Activated naive CD8-positive, alpha-beta T cell treated with anti-CD3 and anti-CD28 coated beads for 36 hours (primary cell): ENCODE results near the gene MSL2. TPM values are rescaled to one million over a fixed set of nuclear protein-coding genes. Genes with fewer than 3 reads are reported as not detected.
"Not testable (repeated sequence)": the region's sequence is repeated elsewhere in the genome, so short reads cannot be mapped to it uniquely, and the experiment has no call there.

Source experiments
- DNase-seq: peaks from one replicate; pipeline ENCODE4 v3.0.0; 2021
- H3K27ac Mint-ChIP-seq: one replicate; pipeline ENCODE4 v1.8.0; 2022; ENCODE audit warnings: mild to moderate bottlenecking, moderate library complexity, mixed read lengths
- H3K27me3 Mint-ChIP-seq: one replicate; pipeline ENCODE4 v1.8.0; 2022; ENCODE audit warnings: mild to moderate bottlenecking, mixed read lengths
- H3K36me3 Mint-ChIP-seq: one replicate; pipeline ENCODE4 v1.8.0; 2021; ENCODE audit warnings: mild to moderate bottlenecking, mixed read lengths
- H3K4me1 Mint-ChIP-seq: one replicate; pipeline ENCODE4 v1.8.0; 2021; ENCODE audit warnings: mixed read lengths
- H3K4me3 Mint-ChIP-seq: one replicate; pipeline ENCODE4 v1.8.0; 2022; ENCODE audit warnings: mild to moderate bottlenecking, moderate library complexity, mixed read lengths
- H3K9me3 Mint-ChIP-seq: one replicate; pipeline ENCODE4 v1.8.0; 2022; ENCODE audit warnings: mixed read lengths
- total RNA-seq, 2 experiments: library from RNA; stranded (reverse); gene quantifications; one replicate each; pipeline ENCODE4 v1.2.3, GENCODE V29; 2021

MSL2 gene
- total RNA-seq, 2 experiments from 2014 or later, result 44.0 to 44.1 TPM

- H3K9me3 Mint-ChIP-seq, result no peaks in the 10 kb centered on the region
- DNase-seq, result no peak
- peaks cover 4% of the 10 kb centered on the region for H3K36me3 Mint-ChIP-seq
- H3K27ac Mint-ChIP-seq, result peak overlapping the region; percentile 18
- no peaks in the 10 kb centered on the region for H3K27me3 Mint-ChIP-seq
- no peak overlapping the region for H3K4me3 Mint-ChIP-seq
- peaks cover 22% of the 10 kb centered on the region for H3K4me1 Mint-ChIP-seq
Observed at GRCh38 chr3:136173939-136174490, 22.1 kb downstream of the MSL2 start.

- peaks cover 16% of the 10 kb centered on the region for H3K36me3 Mint-ChIP-seq
- H3K27ac Mint-ChIP-seq, result peak overlapping the region; percentile 84
- peaks cover 2% of the 10 kb centered on the region for H3K9me3 Mint-ChIP-seq
- peaks cover 36% of the 10 kb centered on the region for H3K4me1 Mint-ChIP-seq
- H3K27me3 Mint-ChIP-seq, result no peaks in the 10 kb centered on the region
- no peak for DNase-seq
- no peak overlapping the region for H3K4me3 Mint-ChIP-seq
Observed at GRCh38 chr3:136171097-136171542, 25.0 kb downstream of the MSL2 start.

- peaks cover 21% of the 10 kb centered on the region for H3K36me3 Mint-ChIP-seq
- DNase-seq, H3K27ac Mint-ChIP-seq, H3K27me3 Mint-ChIP-seq, H3K9me3 Mint-ChIP-seq, H3K4me3 Mint-ChIP-seq: not testable (repeated sequence)
- H3K4me1 Mint-ChIP-seq, result peaks cover 47% of the 10 kb centered on the region
Observed at GRCh38 chr3:136168236-136168635, 27.9 kb downstream of the MSL2 start.

DNA sequence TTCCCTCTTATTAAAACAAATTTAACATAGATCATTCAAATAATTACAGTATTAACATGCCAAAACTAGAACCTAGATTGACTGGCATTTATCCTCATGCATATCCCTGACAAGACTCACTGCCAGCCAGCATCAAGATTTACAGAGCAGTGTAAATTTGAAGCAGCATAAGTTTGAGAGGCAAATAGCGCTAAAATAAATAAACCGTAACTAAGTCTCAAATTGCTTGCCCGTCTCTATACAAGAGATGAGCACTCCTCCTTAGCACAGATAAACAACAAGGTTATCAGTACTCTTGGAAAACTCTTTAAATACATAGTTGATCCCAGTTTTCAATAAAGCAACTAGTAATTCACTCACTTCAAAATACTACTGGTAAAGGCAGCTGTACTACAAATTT, 29.6 kb downstream of the MSL2 start:
- Mint-ChIP-seq H3K4me3 (no peak overlapping the region), H3K9me3 (peaks cover 5% of the 10 kb centered on the region), H3K4me1 (peaks cover 54% of the 10 kb centered on the region), H3K27me3 (no peaks in the 10 kb centered on the region), H3K36me3 (peaks cover 28% of the 10 kb centered on the region), H3K27ac (no peak overlapping the region)
- DNase-seq, result no peak

DNA sequence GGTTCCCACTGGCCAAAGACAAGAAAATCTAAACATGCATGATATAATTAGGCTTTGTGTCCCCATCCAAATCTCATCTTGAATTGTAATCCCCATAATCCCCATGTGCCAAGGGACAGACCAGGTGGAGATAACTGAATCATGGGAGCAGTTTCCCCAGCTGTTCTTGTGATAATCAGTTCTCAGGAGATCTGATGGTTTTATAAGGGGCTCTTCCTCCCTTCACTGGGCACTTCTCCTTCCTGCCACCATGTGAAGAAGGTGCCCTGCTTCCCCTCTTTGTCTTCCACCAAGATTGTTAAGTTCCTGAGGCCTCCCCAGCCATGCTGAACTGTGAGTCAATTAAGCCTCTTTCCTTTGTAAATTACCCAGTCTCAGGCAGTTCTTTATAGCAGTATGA, 32.5 kb downstream of the MSL2 start:
- not testable (repeated sequence) for DNase-seq, H3K27me3 Mint-ChIP-seq, H3K4me3 Mint-ChIP-seq, H3K9me3 Mint-ChIP-seq
- Mint-ChIP-seq H3K4me1 (peaks cover 58% of the 10 kb centered on the region), H3K27ac (peak overlapping the region; percentile 80), H3K36me3 (peaks cover 39% of the 10 kb centered on the region)

GRCh38 chr3:136162322-136162721, 33.8 kb downstream of the MSL2 start:
- Mint-ChIP-seq H3K27me3 (no peaks in the 10 kb centered on the region), H3K4me1 (peaks cover 56% of the 10 kb centered on the region), H3K27ac (peak overlapping the region; percentile 54), H3K4me3 (no peak overlapping the region), H3K9me3 (peaks cover 8% of the 10 kb centered on the region), H3K36me3 (peaks cover 38% of the 10 kb centered on the region)
- no peak for DNase-seq

- Mint-ChIP-seq H3K27ac (no peak overlapping the region), H3K27me3 (no peaks in the 10 kb centered on the region), H3K9me3 (peaks cover 9% of the 10 kb centered on the region), H3K36me3 (peaks cover 39% of the 10 kb centered on the region), H3K4me3 (no peak overlapping the region), H3K4me1 (peaks cover 50% of the 10 kb centered on the region)
- DNase-seq, result no peak
Observed at GRCh38 chr3:136161516-136161915, 34.6 kb downstream of the MSL2 start.

GRCh38 chr3:136152963-136153362, 43.2 kb downstream of the MSL2 start:
- H3K27ac Mint-ChIP-seq, result peak overlapping the region; percentile 84
- H3K9me3 Mint-ChIP-seq, result peaks cover 2% of the 10 kb centered on the region
- H3K36me3 Mint-ChIP-seq, result peaks cover 28% of the 10 kb centered on the region
- H3K27me3 Mint-ChIP-seq, result no peaks in the 10 kb centered on the region
- H3K4me1 Mint-ChIP-seq, result peaks cover 70% of the 10 kb centered on the region
- no peak for DNase-seq
- no peak overlapping the region for H3K4me3 Mint-ChIP-seq

DNA sequence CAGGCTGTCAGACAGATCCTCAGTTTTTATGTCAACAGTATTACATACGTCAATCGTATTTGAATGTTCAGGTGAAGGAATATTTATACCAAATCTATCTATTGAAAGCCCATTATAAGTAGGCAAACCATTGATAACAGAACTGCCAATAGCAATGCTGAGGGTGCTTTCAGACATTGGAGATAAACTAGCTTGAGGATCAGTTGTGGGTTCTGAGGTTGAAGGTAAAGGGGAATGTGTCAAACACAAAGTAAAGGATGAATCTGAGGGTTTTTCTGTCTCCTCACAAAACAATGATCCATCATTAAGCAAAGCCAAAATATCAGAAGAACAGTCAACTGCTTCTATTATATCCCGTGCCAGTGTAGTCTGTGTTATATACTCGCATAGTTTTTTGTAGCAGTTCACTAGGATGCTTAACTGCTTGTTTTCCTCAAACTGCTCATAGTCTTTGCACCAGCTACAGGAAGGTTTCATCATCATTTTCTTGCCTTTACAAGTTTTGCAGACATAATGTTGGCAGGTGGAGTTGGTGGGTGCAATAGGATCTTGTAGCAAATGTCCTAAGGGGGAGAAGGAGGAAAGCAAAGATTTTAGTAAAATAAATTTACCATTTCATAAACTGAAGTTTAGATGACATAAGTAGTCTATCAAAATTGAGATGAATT, 43.8 kb downstream of the MSL2 start:
- no peak overlapping the region for H3K4me3 Mint-ChIP-seq
- no peak for DNase-seq
- no peaks in the 10 kb centered on the region for H3K27me3 Mint-ChIP-seq
- H3K36me3 Mint-ChIP-seq, result peaks cover 25% of the 10 kb centered on the region
- H3K9me3 Mint-ChIP-seq, result peaks cover under 1% of the 10 kb centered on the region
- H3K4me1 Mint-ChIP-seq, result peaks cover 69% of the 10 kb centered on the region
- peak overlapping the region; percentile 32 for H3K27ac Mint-ChIP-seq

- no peak overlapping the region for H3K4me3 Mint-ChIP-seq
- H3K9me3 Mint-ChIP-seq, result no peaks in the 10 kb centered on the region
- H3K27ac Mint-ChIP-seq, result peak overlapping the region; percentile 52
- H3K27me3 Mint-ChIP-seq, result no peaks in the 10 kb centered on the region
- peaks cover 25% of the 10 kb centered on the region for H3K36me3 Mint-ChIP-seq
- peaks cover 72% of the 10 kb centered on the region for H3K4me1 Mint-ChIP-seq
- DNase-seq, result no peak
Observed at GRCh38 chr3:136151219-136151618, 44.9 kb downstream of the MSL2 start.

- Mint-ChIP-seq H3K9me3 (no peaks in the 10 kb centered on the region), H3K4me3 (no peak overlapping the region), H3K36me3 (peaks cover 21% of the 10 kb centered on the region), H3K27me3 (no peaks in the 10 kb centered on the region), H3K4me1 (peaks cover 63% of the 10 kb centered on the region), H3K27ac (peak overlapping the region; percentile 55)
- no peak for DNase-seq
Observed at GRCh38 chr3:136149667-136150066, 46.5 kb downstream of the MSL2 start.

DNA sequence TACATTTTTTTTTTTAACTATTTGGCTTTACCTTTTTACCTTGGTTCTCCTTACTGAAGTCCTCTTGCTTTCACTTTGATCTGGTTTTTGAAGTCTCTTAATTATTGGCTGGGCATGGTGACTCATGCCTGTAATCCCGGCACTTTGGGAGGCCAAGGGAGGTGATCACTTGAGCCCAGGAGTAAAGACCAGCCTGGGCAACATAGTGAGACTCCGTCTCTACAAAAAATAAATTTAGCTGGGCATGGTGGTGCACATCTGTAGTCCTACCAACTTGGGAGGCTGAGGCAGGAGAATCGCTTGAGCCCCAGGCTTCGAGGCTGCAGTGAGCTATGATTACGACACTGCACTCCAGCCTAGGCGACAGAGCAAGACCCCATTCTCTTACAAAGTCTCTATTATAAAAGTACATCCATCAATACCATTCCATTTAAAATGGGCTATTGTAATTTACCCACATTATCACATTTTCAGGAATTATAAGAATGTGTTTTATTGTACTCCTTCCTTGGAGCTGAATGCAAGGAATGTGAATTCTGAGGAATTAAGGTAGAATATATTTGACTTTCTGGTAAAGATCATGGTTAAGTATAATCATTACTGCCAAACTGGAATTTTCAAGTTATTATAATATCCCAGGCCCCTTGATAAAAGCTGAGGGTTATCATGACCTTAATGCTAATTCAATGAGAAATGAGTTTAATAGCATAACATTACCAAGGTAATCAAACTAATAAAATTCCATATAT, 49.0 kb downstream of the MSL2 start:
- Mint-ChIP-seq H3K4me1 (peaks cover 51% of the 10 kb centered on the region), H3K27ac (peak overlapping the region; percentile 45), H3K27me3 (no peaks in the 10 kb centered on the region), H3K9me3 (no peaks in the 10 kb centered on the region), H3K36me3 (peaks cover 16% of the 10 kb centered on the region), H3K4me3 (no peak overlapping the region)
- no peak for DNase-seq

DNA sequence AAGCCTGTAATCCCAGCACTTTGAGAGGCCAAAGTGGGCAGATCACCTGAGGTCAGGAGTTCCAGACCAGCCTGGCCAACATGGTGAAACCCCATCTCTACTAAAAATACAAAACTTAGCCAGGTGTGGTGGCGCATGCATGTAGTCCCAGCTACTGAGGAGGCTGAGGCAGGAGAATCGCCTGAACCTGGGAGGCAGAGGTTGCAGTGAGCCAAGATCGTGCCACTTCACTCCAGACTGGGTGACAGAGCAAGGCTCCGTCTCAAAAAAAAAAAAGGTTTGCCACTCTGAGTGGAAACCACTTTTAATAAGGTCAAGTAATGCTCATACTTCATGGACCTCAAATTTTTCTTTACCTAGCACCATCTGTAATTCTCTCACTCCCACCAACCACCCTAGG, 51.7 kb downstream of the MSL2 start:
- H3K36me3 Mint-ChIP-seq, H3K9me3 Mint-ChIP-seq, H3K4me3 Mint-ChIP-seq, H3K27me3 Mint-ChIP-seq, DNase-seq: not testable (repeated sequence)
- H3K4me1 Mint-ChIP-seq, result peaks cover 32% of the 10 kb centered on the region
- H3K27ac Mint-ChIP-seq, result peak overlapping the region; percentile 10

DNA sequence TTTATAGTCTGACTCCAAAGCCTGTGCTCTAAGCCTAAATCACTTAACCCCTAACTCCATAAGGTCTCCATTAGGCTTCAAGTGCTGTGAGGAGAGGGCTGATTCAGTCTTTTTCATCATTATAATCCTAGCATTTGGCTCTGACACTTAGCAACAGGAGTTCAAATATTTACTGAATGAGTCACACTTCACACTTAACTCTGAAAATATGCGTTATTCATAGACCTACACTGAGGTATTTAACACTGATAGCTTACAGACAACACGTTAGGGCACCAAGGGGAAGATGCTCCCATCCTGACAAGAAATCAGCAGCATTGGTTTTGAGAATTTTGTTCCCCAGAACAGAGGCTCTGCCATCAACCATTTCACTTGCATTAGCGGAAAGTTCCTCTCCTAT, 53.5 kb downstream of the MSL2 start:
- Mint-ChIP-seq H3K27ac (peak overlapping the region; percentile 34), H3K9me3 (no peaks in the 10 kb centered on the region), H3K36me3 (peaks cover 5% of the 10 kb centered on the region), H3K4me3 (no peak overlapping the region), H3K27me3 (no peaks in the 10 kb centered on the region), H3K4me1 (peaks cover 24% of the 10 kb centered on the region)
- DNase-seq, result no peak

- H3K27me3 Mint-ChIP-seq, result no peaks in the 10 kb centered on the region
- H3K4me3 Mint-ChIP-seq, result no peak overlapping the region
- H3K4me1 Mint-ChIP-seq, result peaks cover 20% of the 10 kb centered on the region
- DNase-seq, result no peak
- H3K27ac Mint-ChIP-seq, result no peak overlapping the region
- H3K36me3 Mint-ChIP-seq, result peaks cover 5% of the 10 kb centered on the region
- no peaks in the 10 kb centered on the region for H3K9me3 Mint-ChIP-seq
Observed at GRCh38 chr3:136141891-136142290, 54.2 kb downstream of the MSL2 start.
